HCT116 (cell line): Measurements from ENCODE around the gene ZNF346. TPM values are rescaled to one million over a fixed set of nuclear protein-coding genes. Genes with fewer than 3 reads are reported as not detected.
"Not testable (repeated sequence)": the region's sequence is repeated elsewhere in the genome, so short reads cannot be mapped to it uniquely, and the experiment has no call there.

Experiments used
- ATAC-seq: fragments of 200-7000 bp; cut with Tn5 transposase; 2 replicates; pipeline ENCODE4 v1.9.1; 2020; ENCODE audit warnings: mild to moderate bottlenecking, moderate library complexity
- BruUV-seq: library from RNA; stranded (reverse); fragments of 400-500 nt; replicated peaks from 2 replicates; lab custom pipeline; 2021; lab: Mats Ljungman, UMichigan
- CTCF ChIA-PET: fragments of 300-600 bp; sonication (Branson Sonifier 250); formaldehyde crosslinking; loops from one replicate; lab custom pipeline; 2021; ENCODE audit warnings: antibody characterized with exemption; lab: Charles Lee
- POLR2A ChIA-PET: fragments of 300-600, 350-600 bp; sonication (Branson Sonifier 250); formaldehyde crosslinking; loops from one replicate; lab custom pipeline; 2021; ENCODE audit warnings: antibody characterized with exemption; lab: Charles Lee
- RAD21 ChIA-PET, 2 experiments: fragments of 300-600 bp; sonication (Branson Sonifier 250); formaldehyde crosslinking; loops; one replicate each; lab custom pipeline; 2023; ENCODE audit warnings: low total read pairs in 2 of 2; ENCODE audit not compliant: uncharacterized antibody in 2 of 2, unreplicated experiment in 2 of 2, low non-redundant PET in 1 of 2; lab: Charles Lee
- DNase-seq: peaks from one replicate; pipeline ENCODE4 v3.0.0-alpha.2; 2010; ENCODE audit warnings: low read depth, low spot score
- H2AFZ ChIP-seq: fragments of 200-600 bp; shearing (Covaris generic), sonication (generic); 2 replicates; pipeline ENCODE4 v1.6.1; 2017; ENCODE audit warnings: low read depth, mixed run types, mixed read lengths, antibody characterized with exemption, low read length; ENCODE audit not compliant: poor library complexity, severe bottlenecking
- H3K27ac ChIP-seq: 2 replicates; pipeline ENCODE4 v1.5.1; 2012; ENCODE audit warnings: low read depth, low read length
- H3K27me3 ChIP-seq: fragments of 200-600 bp; sonication (generic); 2 replicates; pipeline ENCODE4 v1.6.1; 2016; ENCODE audit warnings: mixed run types, low read length, mixed read lengths; ENCODE audit not compliant: insufficient read depth
- H3K36me3 ChIP-seq, 2 experiments: fragments of 200-500 bp in 1 of 2; fragments of 200-600 bp in 1 of 2; sonication (Bioruptor generic) in 1 of 2; sonication (generic) in 1 of 2; 2 replicates each; pipeline versions ENCODE4 v1.5.1 to v1.6.1; 2014 to 2016; ENCODE audit warnings: low read length in 2 of 2, inconsistent platforms in 1 of 2, mixed read lengths in 1 of 2, mixed run types in 1 of 2; ENCODE audit not compliant: insufficient read depth in 2 of 2, control insufficient read depth in 1 of 2
- H3K4me1 ChIP-seq, 2 experiments: fragments of 200-600 bp in 1 of 2; sonication (generic) in 1 of 2; 2 replicates each; pipeline versions ENCODE4 v1.5.1 to v1.6.1; 2012 to 2017; ENCODE audit warnings: low read length in 2 of 2, inconsistent platforms in 1 of 2, mild to moderate bottlenecking in 1 of 2, mixed read lengths in 1 of 2, mixed run types in 1 of 2, moderate library complexity in 1 of 2; ENCODE audit not compliant: insufficient read depth in 2 of 2, control insufficient read depth in 1 of 2
- H3K4me2 ChIP-seq: fragments of 200-600 bp; sonication (generic); 2 replicates; pipeline ENCODE4 v1.6.1; 2017; ENCODE audit warnings: mixed run types, low read length, mixed read lengths
- H3K4me3 ChIP-seq, 2 experiments: fragments of 200-600 bp in 1 of 2; sonication (generic) in 1 of 2; replicated peaks in 1 of 2; 2 replicates each; pipeline ENCODE4 v1.5.1; 2011 to 2016; ENCODE audit warnings: low read length in 2 of 2, control low read depth in 1 of 2, low read depth in 1 of 2, mild to moderate bottlenecking in 1 of 2, mixed read lengths in 1 of 2, mixed run types in 1 of 2
- H3K79me2 ChIP-seq: fragments of 200-600 bp; sonication (generic); 2 replicates; pipeline ENCODE4 v1.6.1; 2017; ENCODE audit warnings: mild to moderate bottlenecking, mixed run types, low read length, moderate library complexity, mixed read lengths; ENCODE audit not compliant: insufficient read depth
- H3K9ac ChIP-seq: fragments of 200-600 bp; sonication (generic); 2 replicates; pipeline ENCODE4 v1.6.1; 2016; ENCODE audit warnings: low read length, mixed read lengths
- H3K9me2 ChIP-seq: fragments of 200-600 bp; sonication (generic), shearing (Covaris generic); 2 replicates; pipeline ENCODE4 v1.6.1; 2017; ENCODE audit warnings: mixed run types, mild to moderate bottlenecking, moderate library complexity; ENCODE audit not compliant: insufficient read depth
- H3K9me3 ChIP-seq, 2 experiments: fragments of 200-500 bp in 1 of 2; fragments of 200-600 bp in 1 of 2; sonication (Bioruptor generic) in 1 of 2; sonication (generic) in 1 of 2; 2 replicates each; pipeline ENCODE4 v1.6.1; 2014 to 2017; ENCODE audit warnings: low read length in 2 of 2, mixed read lengths in 2 of 2, inconsistent platforms in 1 of 2, low read depth in 1 of 2, mild to moderate bottlenecking in 1 of 2, mixed run types in 1 of 2, moderate library complexity in 1 of 2; ENCODE audit not compliant: control insufficient read depth in 1 of 2, insufficient read depth in 1 of 2
- H4K20me1 ChIP-seq: fragments of 200-600 bp; sonication (generic), shearing (Covaris generic); 2 replicates; pipeline ENCODE4 v1.6.1; 2017; ENCODE audit warnings: mixed run types, mild to moderate bottlenecking, moderate library complexity; ENCODE audit not compliant: insufficient read depth
- EZH2phosphoT487 ChIP-seq: fragments of 200-600 bp; IDR thresholded peaks from 2 replicates; pipeline ENCODE4 v1.6.1; 2018; ENCODE audit warnings: antibody characterized with exemption, borderline replicate concordance
- FOSL1 ChIP-seq: IDR thresholded peaks from 2 replicates; pipeline ENCODE4 v1.6.1; 2012; ENCODE audit warnings: low read depth
- POLR2A ChIP-seq: IDR thresholded peaks from 2 replicates; pipeline ENCODE4 v1.7.0; 2011; ENCODE audit warnings: borderline replicate concordance; ENCODE audit not compliant: insufficient read depth, insufficient read length; ENCODE audit errors: extremely low read depth
- SP1 ChIP-seq: IDR thresholded peaks from 2 replicates; pipeline ENCODE4 v1.6.1; 2012; ENCODE audit warnings: low read depth
- ZFX ChIP-seq: fragments of 450-650 bp; IDR thresholded peaks from 2 replicates; pipeline ENCODE4 v1.6.1; 2017
- ZNF274 ChIP-seq: fragments of 200-500 bp; sonication (Bioruptor generic); IDR thresholded peaks from 2 replicates; pipeline ENCODE4 v1.6.1; 2014; ENCODE audit warnings: mild to moderate bottlenecking, low read depth, low read length, inconsistent platforms
- intact Hi-C: fragments of 100-400 bp; cut with micrococcal nuclease; formaldehyde crosslinking; loops from 2 replicates; pipeline ENCODE4 v1.10.0; 2022
- total RNA-seq: library from RNA; stranded (reverse); gene quantifications from one replicate; pipeline ENCODE4 v1.2.1, GENCODE V29; 2021; ENCODE audit not compliant: unreplicated experiment
- TF ChIP-seq, protein P1 (sequence below): IDR thresholded peaks from 2 replicates; pipeline ENCODE4 v1.6.1; 2011; ENCODE audit warnings: mild to moderate bottlenecking, low read length, moderate library complexity; ENCODE audit not compliant: insufficient replicate concordance; ENCODE audit errors: extremely low read depth

Gene ZNF346
- total RNA-seq, 1 experiment from 2014 or later, result 13.7 TPM

DNA sequence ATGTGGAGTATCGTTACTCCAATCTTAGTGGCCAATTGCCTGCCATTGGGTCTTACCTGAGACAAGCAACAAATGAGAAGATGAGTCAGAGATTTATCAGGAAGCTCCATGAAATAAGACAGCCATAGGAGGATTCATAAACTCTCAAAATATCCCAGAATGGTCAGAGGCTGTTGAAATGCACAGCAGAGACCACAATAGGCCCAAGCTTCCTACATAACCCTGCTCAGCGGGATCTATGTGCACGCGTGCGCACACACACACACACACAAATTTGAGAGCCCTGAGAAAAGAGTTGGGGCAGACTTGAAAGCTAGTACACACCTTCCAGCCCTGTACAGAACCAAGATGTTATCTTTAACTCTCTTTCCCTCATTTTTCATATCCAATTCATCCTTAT, 25.7 kb upstream of the ZNF346 start (continued):
- TF ChIP-seq ZNF274 (no peak), SP1 (no peak), FOSL1 (no peak), ZFX (no peak)
- TF ChIP-seq, protein P1, sequence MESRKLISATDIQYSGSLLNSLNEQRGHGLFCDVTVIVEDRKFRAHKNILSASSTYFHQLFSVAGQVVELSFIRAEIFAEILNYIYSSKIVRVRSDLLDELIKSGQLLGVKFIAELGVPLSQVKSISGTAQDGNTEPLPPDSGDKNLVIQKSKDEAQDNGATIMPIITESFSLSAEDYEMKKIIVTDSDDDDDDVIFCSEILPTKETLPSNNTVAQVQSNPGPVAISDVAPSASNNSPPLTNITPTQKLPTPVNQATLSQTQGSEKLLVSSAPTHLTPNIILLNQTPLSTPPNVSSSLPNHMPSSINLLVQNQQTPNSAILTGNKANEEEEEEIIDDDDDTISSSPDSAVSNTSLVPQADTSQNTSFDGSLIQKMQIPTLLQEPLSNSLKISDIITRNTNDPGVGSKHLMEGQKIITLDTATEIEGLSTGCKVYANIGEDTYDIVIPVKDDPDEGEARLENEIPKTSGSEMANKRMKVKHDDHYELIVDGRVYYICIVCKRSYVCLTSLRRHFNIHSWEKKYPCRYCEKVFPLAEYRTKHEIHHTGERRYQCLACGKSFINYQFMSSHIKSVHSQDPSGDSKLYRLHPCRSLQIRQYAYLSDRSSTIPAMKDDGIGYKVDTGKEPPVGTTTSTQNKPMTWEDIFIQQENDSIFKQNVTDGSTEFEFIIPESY, result no peak

DNA sequence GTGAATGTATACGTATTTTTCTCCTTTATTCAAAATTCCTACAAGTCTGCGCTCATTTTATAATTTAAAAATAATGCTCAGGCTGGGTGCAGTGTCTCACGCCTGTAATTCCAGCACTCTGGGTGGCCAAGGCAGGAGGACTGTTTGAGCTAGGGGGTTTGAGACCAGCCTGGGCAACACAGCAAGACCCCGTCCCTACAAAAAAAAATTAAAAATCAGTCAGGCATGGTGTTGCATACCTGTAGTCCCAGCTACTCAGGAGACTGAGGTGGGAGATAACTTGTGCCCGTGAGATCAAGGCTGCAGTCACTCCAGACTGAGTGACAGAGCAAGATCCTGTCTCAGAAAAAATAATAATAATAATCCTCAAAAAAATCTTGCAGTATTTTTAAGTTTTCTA, 23.7 kb upstream of the ZNF346 start:
- H3K27ac ChIP-seq, result no peak overlapping the region
- POLR2A ChIA-PET, result no interaction called here
- H4K20me1 ChIP-seq, result no peaks in the 10 kb centered on the region
- peaks cover 0 to 8% of the 10 kb centered on the region in 2 experiments; a peak in 2 of 4 replicates for H3K4me1 ChIP-seq
- TF ChIP-seq ZNF274 (no peak), EZH2phosphoT487 (no peak), POLR2A (no peak)
- DNase-seq (no peak), ATAC-seq (no peak)
- no TSS peak for BruUV-seq
- no peak overlapping the region for H3K4me3 ChIP-seq
- H3K9me3 ChIP-seq, result no peaks in the 10 kb centered on the region; a peak in 1 of 4 replicates
- no peak overlapping the region for H3K4me2 ChIP-seq
- H3K9ac ChIP-seq, result no peak overlapping the region
- H3K27me3 ChIP-seq, result no peaks in the 10 kb centered on the region
- peaks cover 100% of the 10 kb centered on the region for H3K79me2 ChIP-seq
- CTCF ChIA-PET, result no interaction called here
- no peak overlapping the region for H2AFZ ChIP-seq
- H3K36me3 ChIP-seq, result peaks cover 2 to 8% of the 10 kb centered on the region in 2 experiments; a peak in 1 of 4 replicates
- no peaks in the 10 kb centered on the region for H3K9me2 ChIP-seq
- intact Hi-C loops, result no loop called here
- RAD21 ChIA-PET, result no interaction called here

DNA sequence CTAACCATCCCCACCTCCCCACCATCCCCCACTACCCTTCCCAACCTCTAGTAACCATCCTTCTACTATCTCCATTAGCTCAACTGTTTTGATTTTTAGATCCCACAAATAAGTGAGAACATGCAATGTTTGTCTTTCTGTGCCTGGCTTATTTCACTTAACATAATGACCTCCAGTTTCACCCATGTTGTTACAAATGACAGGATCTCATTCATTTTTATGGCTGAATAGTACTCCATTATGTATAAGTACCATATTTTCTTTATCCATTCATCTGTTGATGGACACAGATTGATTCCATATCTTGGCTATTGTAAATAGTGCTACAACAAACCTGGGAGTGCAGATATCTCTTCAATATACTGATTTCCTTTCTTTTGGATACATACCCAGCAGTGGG, 23.0 kb upstream of the ZNF346 start:
- DNase-seq, H3K27me3 ChIP-seq, H4K20me1 ChIP-seq, CTCF ChIA-PET, H3K36me3 ChIP-seq, H3K9ac ChIP-seq, H3K4me2 ChIP-seq, H3K9me2 ChIP-seq, RAD21 ChIA-PET, H3K27ac ChIP-seq, ATAC-seq, intact Hi-C loops, BruUV-seq, H2AFZ ChIP-seq, H3K4me3 ChIP-seq, H3K9me3 ChIP-seq: not testable (repeated sequence)
- peaks cover 100% of the 10 kb centered on the region for H3K79me2 ChIP-seq
- POLR2A ChIA-PET, result interaction anchor here (0.6 kb wide), 1 partner anchor 58 kb away, joined by 3 read pairs; no protein-coding TSS in a partner anchor
- peaks cover 0 to 14% of the 10 kb centered on the region in 2 experiments; a peak in 2 of 4 replicates for H3K4me1 ChIP-seq
